ENCODE results near the gene JCHAIN. TPM values are rescaled to one million over a fixed set of nuclear protein-coding genes. Genes with fewer than 3 reads are reported as not detected.

The JCHAIN gene
- total RNA-seq, 1 donor from 2014 or later = 2.2 TPM

GRCh38 chr4:70637239-70637913 is 28.9 kb downstream of the JCHAIN start:
- peak; percentile 46 for DNase-seq

- DNase-seq = no peak
Observed at GRCh38 chr4:70634482-70634881, 31.8 kb downstream of the JCHAIN start.

GRCh38 chr4:70632028-70632427 is 34.3 kb downstream of the JCHAIN start:
- DNase-seq = no peak

- no peak for DNase-seq
Observed at GRCh38 chr4:70630162-70630561, 36.1 kb downstream of the JCHAIN start.

- no peak for DNase-seq
Observed at GRCh38 chr4:70629469-70630090, 36.7 kb downstream of the JCHAIN start.

- no peak for DNase-seq
Observed at GRCh38 chr4:70628444-70628843, 37.9 kb downstream of the JCHAIN start, which contains the start of gene ENAM. TSS of gene ENAM (plus strand) at chr4:70628744. CDS start at chr4:70629501, 757 bp downstream.

GRCh38 chr4:70627620-70628019 is 38.7 kb downstream of the JCHAIN start:
- no peak for DNase-seq

- DNase-seq = no peak
Observed at GRCh38 chr4:70624226-70624793, 42.0 kb downstream of the JCHAIN start.

- no peak for DNase-seq
Observed at GRCh38 chr4:70623323-70623722, 43.0 kb downstream of the JCHAIN start.

GRCh38 chr4:70619778-70620177 is 46.5 kb downstream of the JCHAIN start:
- DNase-seq = no peak

- DNase-seq = no peak
Observed at GRCh38 chr4:70619288-70619687, 47.0 kb downstream of the JCHAIN start.

- DNase-seq = no peak
Observed at GRCh38 chr4:70614184-70614555, 52.1 kb downstream of the JCHAIN start.

- DNase-seq = no peak
Observed at GRCh38 chr4:70613306-70614183, 52.8 kb downstream of the JCHAIN start.

- DNase-seq = no peak
Observed at GRCh38 chr4:70608324-70608723, 58.0 kb downstream of the JCHAIN start.

GRCh38 chr4:70607334-70607853 is 58.9 kb downstream of the JCHAIN start:
- DNase-seq = no peak

- DNase-seq = no peak
Observed at GRCh38 chr4:70606459-70606858, 59.8 kb downstream of the JCHAIN start.

Small RNA genes lying within 50 kb of the gene (small RNA-seq; reads per million reads assigned to genes)
- gene RNU6-520P (ENCODE audit: low replicate concordance) (not detected), gene RNU6-784P (ENCODE audit: low replicate concordance) (not detected)

Other genes starting within 250 kb of the JCHAIN start
- not detected for gene MUC7, start 194.3 kb downstream of the JCHAIN start, total RNA-seq
- gene AMTN, start 147.9 kb downstream of the JCHAIN start, total RNA-seq = 0.30 TPM
- gene AMBN, start 74.3 kb downstream of the JCHAIN start, total RNA-seq = not detected
- 0.69 TPM for gene ENAM, start 37.8 kb downstream of the JCHAIN start, total RNA-seq
- gene UTP3, start 22.0 kb upstream of the JCHAIN start, total RNA-seq = 18.8 TPM
- 75.1 TPM for gene RUFY3, start 55.5 kb upstream of the JCHAIN start, total RNA-seq
- gene GRSF1, start 173.4 kb upstream of the JCHAIN start, total RNA-seq = 52.6 TPM
- gene MOB1B, start 235.9 kb upstream of the JCHAIN start, total RNA-seq = 23.6 TPM

Data from skin of body (tissue), 3 donors.